Breast epithelium (tissue), 3 donors: ENCODE results near the gene SATB1.

ENCODE experiments used
- CTCF ChIP-seq, 3 donors: fragments of 450-650 bp; IDR thresholded peaks; one replicate each; pipeline ENCODE4 v1.5.1; 2016 to 2017; ENCODE audit warnings: antibody characterized with exemption in 3 of 3, mild to moderate bottlenecking in 3 of 3, moderate library complexity in 3 of 3
- POLR2A ChIP-seq: fragments of 450-650 bp; IDR thresholded peaks from one replicate; pipeline ENCODE4 v1.6.1; 2016; ENCODE audit warnings: antibody characterized with exemption, mild to moderate bottlenecking, moderate library complexity
- POLR2AphosphoS5 ChIP-seq, 3 donors: sonication (generic); formaldehyde crosslinking; IDR thresholded peaks; one replicate each; pipeline ENCODE4 v1.6.1; 2017; ENCODE audit warnings: antibody characterized with exemption in 3 of 3

- TF ChIP-seq CTCF (IDR thresholded peaks at IDR 0.05) (no peak), POLR2A (no peak), POLR2AphosphoS5 (IDR thresholded peaks at IDR 0.05) (no peak)
These were observed 81.3 kb downstream of the SATB1 start for GRCh38 chr3:18343809-18344208.
